Stimulated activated CD4-positive, alpha-beta T cell treated with anti-CD3 and anti-CD28 coated beads, Interleukin-1b, Interleukin-23, amount 100 ng/mL, for 4 hours (primary cell): ENCODE data around the gene ADCK2.
A peak's percentile ranks its signal among the peaks of the same experiment; 100 is the strongest.
"Not testable (repeated sequence)": the region's sequence is repeated elsewhere in the genome, so short reads cannot be mapped to it uniquely, and the experiment has no call there.

ENCODE experiments used
- DNase-seq, 2 donors: peaks; one replicate each; pipeline ENCODE4 v3.0.0-alpha.2; 2020; ENCODE audit warnings: low read depth in 2 of 2

The ADCK2 gene

DNA sequence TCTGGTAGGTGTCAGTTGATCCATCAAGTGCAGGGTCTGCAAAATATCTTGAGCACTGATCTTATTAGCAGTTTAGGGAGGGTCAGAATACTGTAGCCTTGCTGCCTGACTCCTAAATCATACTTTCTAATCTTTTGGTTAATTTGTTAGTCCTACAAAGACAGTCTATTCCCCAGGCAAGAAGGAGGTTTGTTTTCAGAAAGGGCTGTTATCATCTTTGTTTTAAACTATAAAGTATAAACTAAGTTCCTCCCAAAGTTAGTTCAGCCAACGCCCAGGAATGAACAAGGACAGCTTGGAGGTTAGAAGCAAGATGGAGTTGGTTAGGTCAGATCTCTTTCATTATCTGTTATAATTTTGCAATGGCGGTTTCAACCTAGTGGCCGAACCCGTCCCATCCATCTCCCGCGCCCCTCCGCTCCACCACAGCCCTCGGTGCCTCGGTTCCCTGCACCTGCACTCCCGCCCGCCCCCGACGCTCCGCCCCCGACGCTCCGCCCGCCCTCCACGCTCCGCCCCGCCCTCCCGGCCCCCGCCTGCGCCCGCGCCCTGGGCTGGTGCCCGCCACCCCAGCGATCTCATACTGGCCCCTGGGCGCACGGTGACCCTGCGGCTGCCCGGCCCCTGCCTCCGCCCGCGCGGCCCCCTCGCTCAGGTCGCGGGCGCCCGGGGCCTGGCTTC, at the start of gene ADCK2:
Gene ADCK2, plus strand, starts transcription at position 564 of the 681 bp plus-strand sequence. CDS start 386 bp downstream, outside the sequence.
- DNase-seq: peak; percentile 43 to 66

DNA sequence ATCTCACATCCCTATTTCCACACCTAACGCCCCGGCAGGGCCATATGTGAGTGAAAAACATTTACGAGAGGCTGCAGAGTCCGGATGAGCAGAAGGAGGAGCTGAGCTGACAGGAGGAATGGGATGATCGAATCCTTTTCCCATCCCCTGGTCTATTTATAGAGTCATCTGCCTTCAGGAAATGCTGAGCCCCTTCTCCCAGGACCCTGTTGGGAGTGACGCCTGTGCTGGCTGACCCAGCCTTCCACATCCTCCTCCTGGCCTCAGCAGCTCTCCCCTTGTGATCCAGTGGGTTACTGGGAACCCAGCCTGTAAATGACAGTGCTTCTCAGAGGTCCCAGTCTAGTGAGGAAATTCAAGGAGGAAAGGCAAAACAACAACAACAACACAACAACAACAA, 48.8 kb upstream of the ADCK2 start:
- no peak for DNase-seq

DNA sequence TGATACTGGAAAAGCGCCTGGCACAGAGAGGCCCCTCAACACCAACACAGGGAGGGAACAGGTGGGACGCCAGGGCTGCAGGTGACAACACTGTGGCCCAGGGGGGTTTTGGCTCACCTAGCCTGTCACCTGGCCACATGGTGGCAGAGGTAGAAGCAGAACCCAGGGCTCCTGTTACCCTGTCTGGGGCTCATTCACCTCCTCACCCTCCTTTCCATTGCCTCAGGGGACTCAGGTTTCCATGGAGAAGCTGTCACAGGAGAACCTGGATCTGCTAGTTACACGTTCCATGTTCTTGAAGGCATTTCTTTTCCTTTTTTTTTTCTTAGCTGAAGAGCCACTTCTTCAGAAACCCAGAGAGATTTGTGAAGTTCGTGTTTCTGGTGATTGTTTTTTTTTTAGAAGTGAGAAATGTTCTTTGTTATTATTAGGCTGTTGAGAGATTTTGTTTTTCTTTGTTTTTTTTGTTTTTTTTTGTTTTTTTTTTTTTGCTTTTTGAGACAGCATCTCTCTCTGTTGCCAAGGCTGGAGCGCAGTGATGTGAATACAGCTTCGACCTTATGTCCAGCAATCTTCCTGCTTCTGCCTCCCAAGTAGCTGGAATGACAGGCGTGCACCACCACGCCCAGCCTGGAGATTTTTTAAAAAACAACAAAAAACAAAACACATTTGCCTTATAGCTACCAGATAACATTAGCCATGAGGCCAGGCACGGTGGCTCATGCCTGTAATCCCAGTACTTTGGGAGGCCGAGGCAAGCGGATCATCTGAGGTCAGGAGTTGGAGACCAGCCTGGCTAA, 48.2 kb upstream of the ADCK2 start:
- DNase-seq: no peak

- DNase-seq: not testable (repeated sequence)
Measured at GRCh38 chr7:140625192-140625558, 47.6 kb upstream of the ADCK2 start.

GRCh38 chr7:140625908-140626868, 46.6 kb upstream of the ADCK2 start:
- DNase-seq: no peak

GRCh38 chr7:140631021-140631420, 41.7 kb upstream of the ADCK2 start:
- DNase-seq: no peak

DNA sequence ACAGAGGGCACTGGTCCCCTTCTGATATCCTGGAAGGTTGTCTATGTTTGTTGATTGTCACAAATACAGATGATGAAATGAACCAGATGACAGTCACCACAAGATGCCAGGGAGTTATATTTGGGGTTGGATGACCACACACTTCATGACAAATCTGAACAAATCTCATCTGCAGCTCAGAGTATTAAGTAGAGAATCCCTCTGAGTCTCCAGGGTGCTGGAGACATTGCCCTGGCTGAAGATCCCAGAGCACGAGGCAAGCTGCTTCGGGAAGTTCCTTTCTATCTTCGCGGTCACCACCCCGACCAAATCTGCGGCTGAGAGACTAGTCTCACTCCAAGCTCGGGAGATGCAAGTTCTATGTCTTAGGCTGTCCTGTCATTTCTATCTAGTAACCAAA, 41.1 kb upstream of the ADCK2 start:
- DNase-seq: no peak

GRCh38 chr7:140635345-140635744, 37.4 kb upstream of the ADCK2 start:
- DNase-seq: no peak

DNA sequence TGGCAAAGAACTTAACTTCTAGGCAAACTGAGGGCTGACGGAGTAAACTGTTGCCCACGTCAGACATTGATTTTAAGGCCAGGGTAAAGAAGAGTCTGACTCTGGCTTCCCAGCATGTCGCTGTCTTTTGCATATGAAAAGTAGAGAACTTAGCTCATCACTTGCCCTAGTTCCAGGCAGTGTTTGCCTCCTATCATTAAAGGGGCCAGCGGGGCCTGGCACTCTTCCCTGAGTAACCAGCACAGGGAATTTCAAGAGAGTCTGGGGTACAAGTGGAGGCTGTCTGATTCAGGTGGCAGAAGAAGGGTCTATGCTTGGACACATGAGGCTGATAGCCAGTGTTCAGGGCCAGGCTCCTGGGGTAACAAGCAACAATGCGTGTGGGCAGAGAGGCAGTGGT, 36.9 kb upstream of the ADCK2 start:
- DNase-seq: no peak

DNA sequence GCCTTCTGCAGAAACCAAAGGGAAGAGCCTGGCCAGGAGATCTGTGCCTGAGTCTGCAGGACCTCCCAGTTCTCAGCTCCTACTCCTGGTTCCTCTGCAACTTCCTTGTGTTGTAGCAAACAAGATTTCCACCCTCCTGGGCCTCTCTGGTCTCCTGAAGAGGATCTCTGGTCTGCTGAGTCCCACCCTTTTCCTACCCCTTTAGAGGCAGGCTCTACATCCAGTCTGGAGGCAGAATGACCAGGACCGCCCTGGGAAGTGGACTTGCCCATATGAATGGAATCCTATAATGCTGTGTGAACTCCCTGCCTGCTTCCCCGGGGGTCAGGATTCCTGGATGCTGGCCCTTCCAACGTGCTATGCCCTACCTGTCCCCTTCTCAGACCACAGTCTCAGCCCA, 35.3 kb upstream of the ADCK2 start:
- DNase-seq: no peak

DNA sequence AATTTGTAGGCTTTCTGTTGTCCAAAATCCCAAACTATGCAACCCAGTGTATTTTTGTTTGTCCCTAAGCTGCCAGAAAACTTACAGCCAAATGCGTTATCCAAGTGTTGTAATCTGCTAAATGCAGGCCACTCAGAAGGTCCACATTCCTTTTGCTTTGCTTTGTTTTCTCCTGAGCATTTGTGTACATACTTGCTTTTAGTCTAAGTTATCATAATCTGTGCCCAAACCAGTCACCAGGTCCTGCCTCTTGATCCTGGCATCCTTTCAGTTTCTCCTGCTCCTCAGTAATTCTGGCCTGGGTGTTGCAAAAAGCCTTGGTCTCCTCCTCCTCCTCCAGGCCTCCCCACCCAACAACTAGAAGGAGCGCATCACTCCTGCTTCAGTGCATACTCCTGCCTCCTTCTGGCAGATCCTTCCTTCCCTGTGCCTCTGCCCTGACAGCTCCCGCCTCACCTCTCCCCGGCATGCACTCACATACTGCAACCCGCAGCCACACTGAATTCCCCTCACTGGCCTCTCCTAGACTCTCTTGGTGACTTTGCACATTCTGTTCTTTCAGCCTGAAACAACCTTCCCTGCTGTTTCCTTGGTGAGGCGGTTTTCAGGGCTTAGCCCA, 34.5 kb upstream of the ADCK2 start:
- no peak for DNase-seq

DNA sequence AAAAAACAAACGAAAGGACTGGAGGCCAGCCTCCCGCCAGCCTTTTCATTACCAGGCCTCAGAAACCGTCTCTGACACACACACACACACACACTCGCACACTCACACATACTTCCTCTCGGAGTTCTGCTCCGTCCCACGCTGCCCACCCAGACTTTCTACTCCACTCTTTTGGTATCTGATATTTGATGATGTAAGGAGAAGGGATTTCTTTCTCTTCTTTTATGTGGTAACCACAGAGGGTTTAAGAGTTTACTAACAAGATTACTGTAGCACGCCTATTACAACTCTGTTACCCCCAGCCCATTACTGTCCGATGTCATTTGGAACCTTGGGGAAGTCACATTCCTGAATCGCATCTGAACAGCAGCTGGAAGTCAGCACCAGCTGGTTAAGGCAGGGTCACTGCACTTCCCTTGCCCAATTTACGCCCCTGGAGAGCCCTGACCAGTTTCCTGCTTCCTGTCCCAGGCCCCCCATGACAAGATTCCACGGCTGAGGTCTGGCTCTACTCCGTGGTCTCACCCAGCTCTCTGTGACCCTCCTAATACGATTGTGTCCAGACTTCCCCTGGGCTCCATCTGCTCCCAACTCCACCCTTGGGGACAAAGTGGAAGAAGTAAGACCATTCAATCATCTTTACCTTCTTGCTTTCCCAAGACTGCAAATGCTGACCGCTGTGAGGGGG, 33.2 kb upstream of the ADCK2 start:
- no peak for DNase-seq

DNA sequence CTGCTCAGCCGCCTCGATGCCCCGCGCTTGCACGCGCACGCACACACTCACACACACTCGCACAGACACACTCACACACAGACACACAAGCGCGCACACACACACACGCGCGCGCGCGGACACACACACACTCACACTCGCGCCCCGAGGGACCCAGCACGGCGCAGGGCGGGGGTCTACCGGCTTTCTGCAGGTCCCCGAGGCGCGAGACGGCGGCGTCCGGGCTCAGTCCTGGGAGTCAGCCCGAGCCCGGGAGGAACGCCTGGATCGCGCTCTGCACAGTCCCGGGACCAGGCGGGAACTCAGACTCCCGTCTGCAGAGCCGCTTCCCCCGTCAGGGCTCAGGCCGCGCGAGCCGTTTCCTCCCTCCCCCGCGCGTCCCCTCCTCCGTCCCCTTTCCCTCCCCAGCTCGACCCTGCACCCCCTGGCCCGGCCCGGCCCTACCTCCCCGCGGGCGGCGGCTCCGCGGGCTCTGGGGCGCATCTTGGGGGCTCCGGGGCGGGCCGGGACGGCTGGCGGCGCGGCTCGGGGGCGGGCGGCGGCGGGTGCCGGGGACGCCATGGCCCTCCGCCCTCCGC, 32.6 kb upstream of the ADCK2 start:
- DNase-seq: no peak

DNA sequence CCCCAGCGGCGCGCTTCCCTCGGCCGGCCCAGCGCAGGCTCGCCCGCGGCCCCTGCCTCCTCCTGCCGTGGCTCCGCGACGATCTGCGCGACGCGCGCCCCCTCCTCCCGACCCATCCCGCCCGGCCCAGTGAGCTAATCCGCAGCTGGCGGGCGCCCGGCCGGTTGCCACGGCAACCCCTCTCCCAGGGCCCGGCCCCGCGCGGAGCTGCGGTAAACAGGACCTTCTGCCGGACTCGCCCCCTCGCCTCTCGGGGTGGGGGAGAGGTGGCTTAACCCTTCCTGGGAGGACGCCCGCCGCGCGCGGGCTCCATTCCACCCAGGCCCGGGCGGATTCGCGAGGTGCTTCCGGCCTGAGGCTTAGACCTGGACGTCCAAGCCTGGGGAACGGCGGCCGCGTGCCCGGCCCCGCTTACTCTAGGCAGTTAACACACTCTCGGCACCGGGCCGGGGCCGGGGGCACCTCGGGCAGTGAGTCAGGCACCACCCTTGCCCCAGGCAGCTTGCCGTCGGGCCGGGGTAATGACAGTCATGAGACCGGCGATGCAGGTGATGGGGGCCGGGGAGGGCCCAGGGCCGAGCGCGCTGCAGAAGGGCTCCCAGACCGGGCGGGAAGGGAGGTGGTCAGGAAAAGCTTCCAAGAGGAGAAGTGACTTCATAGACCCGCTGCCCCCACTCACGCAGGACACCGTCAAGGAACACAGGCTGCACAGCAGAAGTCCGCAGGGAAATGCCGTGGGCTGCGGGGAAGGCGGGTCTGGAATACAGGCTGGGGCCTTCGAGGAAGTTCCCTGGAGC, 31.8 kb upstream of the ADCK2 start, which contains the start of gene DENND2A:
Gene DENND2A, minus strand, starts transcription at position 87 of the 797 bp plus-strand sequence. CDS start 38,416 bp downstream, outside the sequence.
- no peak for DNase-seq

GRCh38 chr7:140641524-140642195, 31.1 kb upstream of the ADCK2 start:
- DNase-seq: no peak

- DNase-seq: no peak
Measured at GRCh38 chr7:140643416-140643815, 29.3 kb upstream of the ADCK2 start.

GRCh38 chr7:140644761-140645160, 28.0 kb upstream of the ADCK2 start:
- DNase-seq: not testable (repeated sequence)

GRCh38 chr7:140645166-140645900, 27.4 kb upstream of the ADCK2 start:
- no peak for DNase-seq
